GM12878 (cell line): ENCODE data around the gene TPT1. TPM values are rescaled to one million over a fixed set of nuclear protein-coding genes. Genes with fewer than 3 reads are reported as not detected.

Experiments used
- ATAC-seq: fragments of 200-7000 bp; cut with Tn5 transposase; 3 replicates; pipeline ENCODE4 v1.9.1; 2020; ENCODE audit warnings: mild to moderate bottlenecking, moderate library complexity
- BruUV-seq: library from RNA; stranded (reverse); fragments of 400-500 nt; replicated peaks from 2 replicates; lab custom pipeline; 2021; lab: Mats Ljungman, UMichigan
- CTCF ChIA-PET: fragments of 300-600 bp; sonication (Branson Sonifier 250); formaldehyde crosslinking; extraction: SDS; loops from one replicate; lab custom pipeline; 2021; ENCODE audit warnings: inconsistent platforms; lab: Yijun Ruan, JAX
- POLR2A ChIA-PET: fragments of 350-600 bp; formaldehyde crosslinking; extraction: SDS; loops from one replicate; lab custom pipeline; 2021; ENCODE audit warnings: inconsistent platforms; lab: Charles Lee
- RAD21 ChIA-PET: fragments of 300-600 bp; sonication (Branson Sonifier 250); formaldehyde crosslinking; loops from one replicate; lab custom pipeline; 2023; ENCODE audit warnings: antibody characterized with exemption; ENCODE audit not compliant: unreplicated experiment; lab: Charles Lee
- SMC1A ChIA-PET: fragments of 300-600 bp; sonication (Branson Sonifier 250); formaldehyde crosslinking; loops from one replicate; lab custom pipeline; 2023; ENCODE audit not compliant: unreplicated experiment, uncharacterized antibody; lab: Charles Lee
- DNase-seq: peaks from one replicate; pipeline ENCODE4 v3.0.0-alpha.2; 2011; ENCODE audit warnings: low read depth, low spot score
- FAIRE-seq: peaks from 3 replicates; lab custom pipeline; 2011; peaks lifted over from hg19 to GRCh38; lab: Jason Lieb, UNC
- H2AFZ ChIP-seq: 2 replicates; pipeline ENCODE4 v1.6.0; 2011; ENCODE audit warnings: low read depth, low read length, control low read depth; ENCODE audit not compliant: control insufficient read depth
- H3K27ac ChIP-seq: 2 replicates; pipeline ENCODE4 v1.5.1; 2011; ENCODE audit warnings: control low read depth; ENCODE audit not compliant: control insufficient read depth, insufficient read depth
- H3K27me3 ChIP-seq, 2 experiments: replicated peaks in 1 of 2; 2 replicates each; pipeline versions ENCODE4 v1.6.0 to v1.6.1; 2011; ENCODE audit warnings: low read length in 1 of 2; ENCODE audit not compliant: control insufficient read depth in 2 of 2, insufficient read depth in 2 of 2
- H3K36me3 ChIP-seq, 2 experiments: 2 replicates each; pipeline ENCODE4 v1.5.1; 2011; ENCODE audit warnings: low read length in 1 of 2; ENCODE audit not compliant: control insufficient read depth in 2 of 2, insufficient read depth in 2 of 2
- H3K4me1 ChIP-seq: 2 replicates; pipeline ENCODE4 v1.6.1; 2011; ENCODE audit warnings: mild to moderate bottlenecking, low read length, moderate library complexity, mixed read lengths; ENCODE audit not compliant: control insufficient read depth, insufficient read depth
- H3K4me2 ChIP-seq: 2 replicates; pipeline ENCODE4 v1.6.0; 2011; ENCODE audit warnings: control low read depth; ENCODE audit not compliant: control insufficient read depth, insufficient read depth
- H3K4me3 ChIP-seq: fragments of 200-600 bp; sonication (generic); 2 replicates; pipeline ENCODE4 v1.5.1; 2016
- H3K79me2 ChIP-seq: 2 replicates; pipeline ENCODE4 v1.6.0; 2011; ENCODE audit warnings: low read length; ENCODE audit not compliant: control insufficient read depth, insufficient read depth
- H3K9ac ChIP-seq: 2 replicates; pipeline ENCODE4 v1.8.0; 2011; ENCODE audit warnings: low read length, control low read depth, mixed read lengths; ENCODE audit not compliant: control insufficient read depth, insufficient read depth
- H3K9me3 ChIP-seq: replicated peaks from 3 replicates; pipeline ENCODE4 v1.5.1; 2011; ENCODE audit warnings: mild to moderate bottlenecking, low read length; ENCODE audit not compliant: control insufficient read depth, insufficient read depth
- H4K20me1 ChIP-seq: 2 replicates; pipeline ENCODE4 v1.6.0; 2011; ENCODE audit not compliant: control insufficient read depth, insufficient read depth
- BRCA1 ChIP-seq: IDR thresholded peaks from 2 replicates; pipeline ENCODE4 v1.6.1; 2011; ENCODE audit warnings: low read depth, low read length, improper control_type of control experiment
- CHD2 ChIP-seq: IDR thresholded peaks from 2 replicates; pipeline ENCODE4 v1.6.1; 2011; ENCODE audit warnings: low read depth, low read length, improper control_type of control experiment, borderline replicate concordance
- CHD4 ChIP-seq: fragments of 200-600 bp; sonication (generic); IDR thresholded peaks from 2 replicates; pipeline ENCODE4 v1.6.1; 2016; ENCODE audit warnings: mild to moderate bottlenecking
- CREB1 ChIP-seq: IDR thresholded peaks from 2 replicates; pipeline ENCODE4 v1.6.1; 2012; ENCODE audit warnings: low read depth, mild to moderate bottlenecking, inconsistent platforms
- FOXM1 ChIP-seq: IDR thresholded peaks from 2 replicates; pipeline ENCODE4 v1.6.1; 2012; ENCODE audit warnings: low read depth, mild to moderate bottlenecking, inconsistent platforms, low read length, moderate library complexity
- IRF4 ChIP-seq: IDR thresholded peaks from 2 replicates; pipeline ENCODE4 v1.6.1; 2011; ENCODE audit warnings: low read depth, low read length
- NR2F1 ChIP-seq: fragments of 450-650 bp; conservative IDR thresholded peaks from 2 replicates; pipeline ENCODE4 v1.6.1; 2017; ENCODE audit warnings: mild to moderate bottlenecking
- POLR2A ChIP-seq: IDR thresholded peaks from 2 replicates; pipeline ENCODE4 v1.6.1; 2011; ENCODE audit warnings: low read depth, mild to moderate bottlenecking, low read length
- POU2F2 ChIP-seq: IDR thresholded peaks from 3 replicates; pipeline ENCODE4 v1.6.1; 2011; ENCODE audit warnings: low read depth, mild to moderate bottlenecking, low read length, borderline replicate concordance
- SMC3 ChIP-seq: IDR thresholded peaks from 2 replicates; pipeline ENCODE4 v1.6.1; 2011; ENCODE audit warnings: low read length, improper control_type of control experiment, borderline replicate concordance
- SP1 ChIP-seq: IDR thresholded peaks from one replicate; pipeline ENCODE4 v1.6.1; 2011; ENCODE audit warnings: low read depth, low read length
- SPI1 ChIP-seq: IDR thresholded peaks from 2 replicates; pipeline ENCODE4 v1.6.1; 2011; ENCODE audit warnings: low read depth, mild to moderate bottlenecking, low read length, moderate library complexity, borderline replicate concordance; ENCODE audit not compliant: insufficient read depth
- YBX1 ChIP-seq: fragments of 450-650 bp; IDR thresholded peaks from 2 replicates; pipeline ENCODE4 v1.6.1; 2016; ENCODE audit warnings: antibody characterized with exemption
- ZBED1 ChIP-seq: IDR thresholded peaks from 2 replicates; pipeline ENCODE4 v1.6.1; 2016; ENCODE audit warnings: borderline replicate concordance
- ZBTB40 ChIP-seq: fragments of 450-650 bp; IDR thresholded peaks from 2 replicates; pipeline ENCODE4 v1.6.1; 2016; ENCODE audit warnings: mild to moderate bottlenecking, moderate library complexity, borderline replicate concordance
- ZNF274 ChIP-seq: IDR thresholded peaks from one replicate; pipeline ENCODE4 v1.8.0; 2011; ENCODE audit not compliant: insufficient read length, insufficient read depth
- ZNF592 ChIP-seq: fragments of 450-650 bp; IDR thresholded peaks from 2 replicates; pipeline ENCODE4 v1.6.1; 2017; ENCODE audit warnings: mild to moderate bottlenecking, moderate library complexity
- ZSCAN29 ChIP-seq: fragments of 450-650 bp; IDR thresholded peaks from 2 replicates; pipeline ENCODE4 v1.6.1; 2017; ENCODE audit warnings: mild to moderate bottlenecking, moderate library complexity
- WGBS: methylation state at CpG from one replicate; pipeline ENCODE4 v1.1.6; 2016; ENCODE audit warnings: low lambda C conversion rate; ENCODE audit not compliant: insufficient replicate concordance, insufficient coverage; ENCODE audit errors: missing lambda C conversion rate; 5-methylcytosine and 5-hydroxymethylcytosine counted together
- in situ Hi-C: fragments of 300-500 bp; cut with MboI; formaldehyde crosslinking; loops from 9 replicates; pipeline ENCODE4 v1.14.3; 2018; ENCODE audit warnings: mixed read lengths
- intact Hi-C: fragments of 100-400 bp; cut with micrococcal nuclease; formaldehyde crosslinking; loops from one replicate; pipeline ENCODE4 v1.14.2; 2022; ENCODE audit not compliant: unreplicated experiment
- polyA plus RNA-seq, 11 experiments: library from polyadenylated mRNA; depleted of rRNA in 4 of 11; unstranded in 6 of 11; stranded (reverse) in 5 of 11; fragments of >200 nt; fragmentation: Nextera tagmentation in 4 of 11; fragmentation: Illumina TruSeq in 1 of 11; extraction: Ambion mirVana in 4 of 11; extraction: Trizol in 1 of 11; gene quantifications; 1 replicate in 1 of 11; 2 replicates in 10 of 11; pipeline versions ENCODE4 v1.2.1 to v1.2.3, GENCODE V29; 2011 to 2016; ENCODE audit warnings: inconsistent platforms in 2 of 11, missing spikeins in 2 of 11, low read depth in 1 of 11
- total RNA-seq, 4 experiments: library from RNA; depleted of rRNA in 3 of 4; stranded (reverse); fragments of >200 nt in 3 of 4; fragmentation: Illumina TruSeq in 1 of 4; extraction: Trizol in 1 of 4; gene quantifications; 2 replicates each; pipeline versions ENCODE4 v1.2.1 to v1.2.3, GENCODE V29; 2013 to 2021

Gene TPT1
- total and polyA plus RNA-seq, 10 of the 15 experiments (the other 5 are each of a cell fraction or from before 2014, with no cell fraction given) = 1,038 to 5,925 (median 2,336) TPM

- TF ChIP-seq ZBTB40 = no peak
- TF ChIP-seq YBX1 = no peak
- TF ChIP-seq FOXM1 = no peak
- TF ChIP-seq CHD2 = no peak
- no peak for TF ChIP-seq IRF4
Measured at GRCh38 chr13:45331692-45332035, 9.3 kb downstream of the TPT1 start (continued).

- peaks cover 17% of the 10 kb centered on the region for H3K4me1 ChIP-seq
- H3K36me3 ChIP-seq = peaks cover 6 to 10% of the 10 kb centered on the region in 2 experiments
- H3K27ac ChIP-seq = no peak overlapping the region
- H3K79me2 ChIP-seq = peaks cover 6% of the 10 kb centered on the region
- ChIA-PET SMC1A (interaction anchor here (1.9 kb wide), 1 partner anchor 15 kb away, joined by 4 read pairs; no protein-coding TSS in a partner anchor), RAD21 (no interaction called here), POLR2A (interaction anchor here (0.7 to 2.2 kb wide), 3 partner anchors 10 to 36 kb away, joined by 3 to 22 read pairs (median 3); partner anchors contain the start of gene TPT1), CTCF (interaction anchor here (1.5 to 2.2 kb wide), 3 partner anchors 13 to 40 kb away, joined by 3 to 13 read pairs (median 3); no protein-coding TSS in a partner anchor)
- 0% methylated on average over 1 of the region's 1 CpG for WGBS
- in situ Hi-C loops = no loop called here
- BruUV-seq = no TSS peak
- no peak for FAIRE-seq
- no peak overlapping the region for H2AFZ ChIP-seq
- intact Hi-C loops = no loop called here
- H3K27me3 ChIP-seq = no peaks in the 10 kb centered on the region
- DNase-seq = no peak
- H3K4me2 ChIP-seq = no peak overlapping the region
- H4K20me1 ChIP-seq = no peaks in the 10 kb centered on the region
- no peak overlapping the region for H3K9ac ChIP-seq
- ATAC-seq = no peak
- no peaks in the 10 kb centered on the region for H3K9me3 ChIP-seq
- no peak overlapping the region for H3K4me3 ChIP-seq
- TF ChIP-seq SP1 = no peak
- TF ChIP-seq ZNF592 = no peak
- no peak for TF ChIP-seq SPI1
- no peak for TF ChIP-seq CREB1
- no peak for TF ChIP-seq ZBED1
- TF ChIP-seq NR2F1 = no peak
- no peak for TF ChIP-seq ZSCAN29
- TF ChIP-seq ZNF274 = no peak
- no peak for TF ChIP-seq CHD4
- TF ChIP-seq POLR2A = no peak
- no peak for TF ChIP-seq SMC3
- TF ChIP-seq POU2F2 = no peak
- no peak for TF ChIP-seq BRCA1
Measured at GRCh38 chr13:45331123-45331619, 9.8 kb downstream of the TPT1 start.
